ENCODE data around the gene NACC2. TPM values are rescaled to one million over a fixed set of nuclear protein-coding genes. Genes with fewer than 3 reads are reported as not detected.

The NACC2 gene
- total and polyA plus RNA-seq, 2 donors (not counting 3 experiments of a cell fraction or from before 2014, with no cell fraction given) = 15.8 to 27.1 TPM

- no peaks in the 10 kb centered on the region for H3K27me3 ChIP-seq (ENCODE audit: control insufficient read depth in 2 of 2, insufficient read depth in 2 of 2, low read length in 2 of 2)
- no TSS peak for BruUV-seq (replicated peaks)
- no peaks in the 10 kb centered on the region for H4K20me1 ChIP-seq (replicated peaks; ENCODE audit: control insufficient read depth, extremely low read depth, insufficient read depth, low read length)
- no peak overlapping the region for H3K9ac ChIP-seq (replicated peaks; ENCODE audit: extremely low read depth, insufficient read depth, low read length)
- dilution Hi-C loops (cut with MboI; ENCODE audit: extremely low pct_ligation_motif_present, low sequenced_read_pairs) (no loop called here), intact Hi-C loops (cut with micrococcal nuclease) (loop anchor here (5.0 kb wide), 1 partner anchor 108 kb away; no protein-coding TSS in a partner anchor)
- ChIA-PET CTCF (interaction anchor here (1.9 kb wide), 1 partner anchor 147 kb away, joined by 4 read pairs; no protein-coding TSS in a partner anchor), POLR2A (no interaction called here)
- H3K79me2 ChIP-seq (ENCODE audit: control insufficient read depth, insufficient read depth, low read length) = peaks cover 16% of the 10 kb centered on the region
- H3K4me2 ChIP-seq (ENCODE audit: insufficient read depth, low read length) = no peak overlapping the region
- no peaks in the 10 kb centered on the region for H3K9me1 ChIP-seq (replicated peaks; ENCODE audit: control insufficient read depth, extremely low read depth, insufficient read depth, low read length)
- no peak overlapping the region for H3K27ac ChIP-seq (ENCODE audit: insufficient read depth, low read depth, low read length)
- FAIRE-seq (no peak), DNase-seq (ENCODE audit: low read depth, low spot score) (no peak)
- H3K9me3 ChIP-seq (replicated peaks; ENCODE audit: control insufficient read depth, insufficient read depth, low read length) = no peaks in the 10 kb centered on the region
- TF ChIP-seq EZH2 (IDR thresholded peaks at IDR 0.05; ENCODE audit: borderline replicate concordance, low read depth, low read length, severe bottlenecking) (no peak), JUN (IDR thresholded peaks at IDR 0.05; ENCODE audit: borderline replicate concordance, insufficient read depth, insufficient read length, low read depth) (no peak), CTCF (IDR thresholded peaks at IDR 0.05; ENCODE audit: extremely low read depth in 1 of 2, insufficient read depth in 1 of 2, low read depth in 1 of 2, low read length in 2 of 2) (no peak), POLR2A (IDR thresholded peaks at IDR 0.05; ENCODE audit: low read depth, low read length) (no peak), POLR2AphosphoS5 (IDR thresholded peaks at IDR 0.05; ENCODE audit: insufficient read depth, low read depth, low read length) (no peak), MYC (IDR thresholded peaks at IDR 0.05; ENCODE audit: low read depth, low read length) (no peak), GATA2 (IDR thresholded peaks at IDR 0.05; ENCODE audit: insufficient read depth, insufficient read length, low read depth, low read length) (no peak), FOS (IDR thresholded peaks at IDR 0.05; ENCODE audit: borderline replicate concordance, insufficient read depth, low read length) (no peak)
- TF ChIP-seq, protein P1, sequence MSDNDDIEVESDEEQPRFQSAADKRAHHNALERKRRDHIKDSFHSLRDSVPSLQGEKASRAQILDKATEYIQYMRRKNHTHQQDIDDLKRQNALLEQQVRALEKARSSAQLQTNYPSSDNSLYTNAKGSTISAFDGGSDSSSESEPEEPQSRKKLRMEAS (IDR thresholded peaks at IDR 0.05; ENCODE audit: insufficient read depth, insufficient read length) = no peak
- H3K4me3 ChIP-seq (replicated peaks in 1 of 3; ENCODE audit: insufficient read depth in 1 of 3, low read depth in 1 of 3, low read length in 3 of 3) = no peak overlapping the region
- H2AFZ ChIP-seq (ENCODE audit: low read depth, low read length) = no peak overlapping the region
- peaks cover 14% of the 10 kb centered on the region for H3K4me1 ChIP-seq (ENCODE audit: control insufficient read depth, extremely low read depth, insufficient read depth, low read length)
- H3K36me3 ChIP-seq (ENCODE audit: control insufficient read depth in 2 of 2, extremely low read depth in 1 of 2, insufficient read depth in 2 of 2, low read length in 2 of 2) = peaks cover 0 to 14% of the 10 kb centered on the region in 2 experiments
Observed at GRCh38 chr9:136115206-136115605, 20.1 kb upstream of the NACC2 start.
